IMR-90 (cell line): ENCODE measurements around the gene TTI1. TPM values are rescaled to one million over a fixed set of nuclear protein-coding genes. Genes with fewer than 3 reads are reported as not detected.

Experiments
- ATAC-seq: fragments of 200-7000 bp; cut with Tn5 transposase; 2 replicates; pipeline ENCODE4 v1.9.1; 2020; ENCODE audit warnings: low read depth, mild to moderate bottlenecking, moderate library complexity
- BruUV-seq: library from RNA; stranded (reverse); fragments of 400-500 nt; replicated peaks from 2 replicates; lab custom pipeline; 2021; lab: Mats Ljungman, UMichigan
- CTCF ChIA-PET: fragments of 300-600 bp; formaldehyde crosslinking; extraction: SDS; loops from one replicate; lab custom pipeline; 2021; ENCODE audit warnings: antibody characterized with exemption; lab: Yijun Ruan, JAX
- POLR2A ChIA-PET: fragments of 300-600 bp; sonication (Branson Sonifier 250); formaldehyde crosslinking; loops from one replicate; lab custom pipeline; 2022; ENCODE audit warnings: antibody characterized with exemption; ENCODE audit not compliant: unreplicated experiment; lab: Charles Lee
- DNase-seq: peaks from one replicate; pipeline ENCODE4 v3.0.0; 2013
- H2AFZ ChIP-seq: replicated peaks from 2 replicates; pipeline ENCODE3; 2013; ENCODE audit warnings: low read length, mild to moderate bottlenecking; ENCODE audit not compliant: poor library complexity
- H2AK5ac ChIP-seq: 2 replicates; pipeline ENCODE4 v1.6.1; 2013; ENCODE audit warnings: low read depth, low read length, inconsistent platforms
- H2AK9ac ChIP-seq: replicated peaks from 2 replicates; pipeline ENCODE3; 2013; ENCODE audit warnings: mild to moderate bottlenecking, low read depth, low read length, moderate library complexity; ENCODE audit not compliant: poor library complexity
- H2BK120ac ChIP-seq: 2 replicates; pipeline ENCODE4 v1.6.1; 2013; ENCODE audit warnings: low read depth, low read length, inconsistent platforms
- H2BK15ac ChIP-seq: 3 replicates; pipeline ENCODE4 v1.6.1; 2013; ENCODE audit warnings: low read depth, low read length, inconsistent platforms
- H2BK20ac ChIP-seq: 2 replicates; pipeline ENCODE4 v1.6.1; 2013; ENCODE audit warnings: low read depth, mild to moderate bottlenecking, inconsistent platforms, low read length, moderate library complexity
- H2BK5ac ChIP-seq: 2 replicates; pipeline ENCODE4 v1.6.1; 2013; ENCODE audit warnings: mild to moderate bottlenecking, low read depth, low read length, inconsistent platforms; ENCODE audit not compliant: poor library complexity, severe bottlenecking
- H3K14ac ChIP-seq: replicated peaks from 2 replicates; pipeline ENCODE4 v1.6.1; 2013; ENCODE audit warnings: low read depth, low read length, inconsistent platforms
- H3K18ac ChIP-seq: 2 replicates; pipeline ENCODE4 v1.6.1; 2013; ENCODE audit warnings: low read depth, low read length, control low read depth
- H3K23ac ChIP-seq: 2 replicates; pipeline ENCODE4 v1.6.1; 2013; ENCODE audit warnings: low read depth, low read length, inconsistent platforms
- H3K27ac ChIP-seq: 2 replicates; pipeline ENCODE4 v1.5.1; 2013; ENCODE audit warnings: mild to moderate bottlenecking, control low read depth, low read length; ENCODE audit not compliant: insufficient read depth
- H3K27me3 ChIP-seq: 2 replicates; pipeline ENCODE4 v1.6.1; 2013; ENCODE audit warnings: low read length; ENCODE audit not compliant: control insufficient read depth, insufficient read depth
- H3K36me3 ChIP-seq: 2 replicates; pipeline ENCODE4 v1.6.1; 2013; ENCODE audit warnings: low read length, mixed read lengths; ENCODE audit not compliant: control insufficient read depth, insufficient read depth
- H3K4ac ChIP-seq: 2 replicates; pipeline ENCODE4 v1.6.1; 2013; ENCODE audit warnings: low read depth, low read length, inconsistent platforms
- H3K4me1 ChIP-seq: 2 replicates; pipeline ENCODE4 v1.6.1; 2013; ENCODE audit warnings: low read length, mixed read lengths; ENCODE audit not compliant: control insufficient read depth, insufficient read depth
- H3K4me2 ChIP-seq: 2 replicates; pipeline ENCODE4 v1.6.1; 2013; ENCODE audit warnings: low read depth, mild to moderate bottlenecking, control low read depth, low read length, moderate library complexity
- H3K4me3 ChIP-seq: 2 replicates; pipeline ENCODE4 v1.5.1; 2013; ENCODE audit warnings: low read depth, mild to moderate bottlenecking, control low read depth, low read length, moderate library complexity; ENCODE audit not compliant: insufficient read depth
- H3K56ac ChIP-seq: 2 replicates; pipeline ENCODE4 v1.6.1; 2013; ENCODE audit warnings: low read length, inconsistent platforms; ENCODE audit not compliant: insufficient read depth; ENCODE audit errors: extremely low read depth
- H3K79me1 ChIP-seq, 2 experiments: 2 replicates each; pipeline ENCODE4 v1.6.1; 2013; ENCODE audit warnings: low read length in 2 of 2, inconsistent platforms in 1 of 2, low read depth in 1 of 2
- H3K9ac ChIP-seq: 2 replicates; pipeline ENCODE4 v1.6.1; 2013; ENCODE audit warnings: low read depth, low read length, control low read depth
- H3K9me1 ChIP-seq: 2 replicates; pipeline ENCODE4 v1.6.1; 2013; ENCODE audit warnings: low read length, inconsistent platforms; ENCODE audit not compliant: insufficient read depth
- H3K9me3 ChIP-seq: 2 replicates; pipeline ENCODE4 v1.6.1; 2013; ENCODE audit warnings: low read length; ENCODE audit not compliant: control insufficient read depth, insufficient read depth
- H4K20me1 ChIP-seq: 2 replicates; pipeline ENCODE4 v1.6.1; 2013; ENCODE audit warnings: low read length, inconsistent platforms; ENCODE audit not compliant: insufficient read depth
- H4K5ac ChIP-seq: 2 replicates; pipeline ENCODE4 v1.6.1; 2013; ENCODE audit warnings: mild to moderate bottlenecking, low read depth, low read length, control low read depth
- H4K8ac ChIP-seq, 2 experiments: 2 replicates each; pipeline ENCODE4 v1.6.1; 2013; ENCODE audit warnings: low read depth in 2 of 2, low read length in 2 of 2, control low read depth in 1 of 2, inconsistent platforms in 1 of 2
- H4K91ac ChIP-seq: 2 replicates; pipeline ENCODE4 v1.6.1; 2013; ENCODE audit warnings: low read depth, low read length, inconsistent platforms; ENCODE audit not compliant: insufficient read depth
- BHLHE40 ChIP-seq: fragments of 150-350 bp; IDR thresholded peaks from 2 replicates; pipeline ENCODE4 v1.6.1; 2016; ENCODE audit warnings: mild to moderate bottlenecking, low read depth, low read length
- CEBPB ChIP-seq: IDR thresholded peaks from 2 replicates; pipeline ENCODE4 v1.6.1; 2012; ENCODE audit warnings: low read depth, low read length, improper control_type of control experiment
- CHD1 ChIP-seq: IDR thresholded peaks from 2 replicates; pipeline ENCODE4 v1.6.1; 2012; ENCODE audit warnings: low read depth, low read length, improper control_type of control experiment
- MAFK ChIP-seq: IDR thresholded peaks from 2 replicates; pipeline ENCODE4 v1.6.1; 2012; ENCODE audit warnings: low read depth, low read length, improper control_type of control experiment
- MAZ ChIP-seq: IDR thresholded peaks from 2 replicates; pipeline ENCODE4 v1.6.1; 2012; ENCODE audit warnings: low read depth, mild to moderate bottlenecking, low read length, improper control_type of control experiment, moderate library complexity, borderline replicate concordance
- MXI1 ChIP-seq: IDR thresholded peaks from 2 replicates; pipeline ENCODE4 v1.6.1; 2012; ENCODE audit warnings: low read depth, mild to moderate bottlenecking, low read length, moderate library complexity, borderline replicate concordance
- NFE2L2 ChIP-seq: fragments of 150-350 bp; IDR thresholded peaks from 2 replicates; pipeline ENCODE4 v1.6.1; 2016; ENCODE audit warnings: low read depth, mild to moderate bottlenecking, low read length
- POLR2A ChIP-seq: IDR thresholded peaks from 2 replicates; pipeline ENCODE4 v1.6.1; 2012; ENCODE audit warnings: mild to moderate bottlenecking, low read depth, low read length
- RAD21 ChIP-seq: IDR thresholded peaks from 2 replicates; pipeline ENCODE4 v1.6.1; 2012; ENCODE audit warnings: low read length, improper control_type of control experiment
- RCOR1 ChIP-seq: IDR thresholded peaks from 2 replicates; pipeline ENCODE4 v1.6.1; 2012; ENCODE audit warnings: mild to moderate bottlenecking, low read length, improper control_type of control experiment; ENCODE audit not compliant: insufficient replicate concordance
- RFX5 ChIP-seq: IDR thresholded peaks from 2 replicates; pipeline ENCODE4 v1.8.0; 2012; ENCODE audit warnings: low read depth, mild to moderate bottlenecking, low read length, moderate library complexity
- SMC3 ChIP-seq: fragments of 150-350 bp; IDR thresholded peaks from 2 replicates; pipeline ENCODE4 v1.6.1; 2016; ENCODE audit warnings: low read depth, mild to moderate bottlenecking, antibody characterized with exemption, low read length, moderate library complexity
- WGBS, 2 experiments: methylation state at CpG; one replicate each; pipeline versions ENCODE4 v1.1.5 to v1.1.7; 2013; ENCODE audit warnings: missing lambda C conversion rate in 2 of 2; ENCODE audit not compliant: insufficient read length in 1 of 2; ENCODE audit errors: extremely low coverage in 2 of 2; 5-methylcytosine and 5-hydroxymethylcytosine counted together
- dilution Hi-C: fragments of 300-500 bp; cut with HindIII; formaldehyde crosslinking; loops from one replicate; pipeline ENCODE4 v1.14.3; 2018; ENCODE audit warnings: low sequenced_read_pairs; ENCODE audit not compliant: unreplicated experiment
- in situ Hi-C: fragments of 300-500 bp; cut with MboI; formaldehyde crosslinking; loops from 3 replicates; pipeline ENCODE4 v1.14.3; 2019; ENCODE audit warnings: low sequenced_read_pairs, inconsistent platforms, mixed read lengths
- intact Hi-C: fragments of 100-400 bp; cut with micrococcal nuclease; formaldehyde crosslinking; loops from 2 replicates; pipeline ENCODE4 v1.10.0; 2022
- polyA plus RNA-seq, 3 experiments: library from polyadenylated mRNA; depleted of rRNA; stranded (reverse); fragments of >200 nt; gene quantifications; 2 replicates each; pipeline ENCODE4 v1.2.3, GENCODE V29; 2012; ENCODE audit warnings: low replicate concordance in 1 of 3
- total RNA-seq: library from RNA; depleted of rRNA; stranded (reverse); fragments of >200 nt; gene quantifications from 2 replicates; pipeline ENCODE4 v1.2.3, GENCODE V29; 2012
- TF ChIP-seq, protein P1 (sequence below): fragments of 150-350 bp; IDR thresholded peaks from 2 replicates; pipeline ENCODE4 v1.6.1; 2016; ENCODE audit warnings: low read depth, mild to moderate bottlenecking, low read length, moderate library complexity, borderline replicate concordance
- TF ChIP-seq, protein P2 (sequence below): conservative IDR thresholded peaks from 2 replicates; pipeline ENCODE4 v1.5.1; 2012; ENCODE audit warnings: mild to moderate bottlenecking, low read depth, low read length, improper control_type of control experiment
- TF ChIP-seq, protein P3 (sequence below): fragments of 150-350 bp; IDR thresholded peaks from 2 replicates; pipeline ENCODE4 v1.6.1; 2017; ENCODE audit warnings: mild to moderate bottlenecking, antibody characterized with exemption, low read length, low read depth

The TTI1 gene
- total and polyA plus RNA-seq, 2 of the 4 experiments (the other 2 are of a cell fraction), result 12.5 to 17.6 TPM

DNA sequence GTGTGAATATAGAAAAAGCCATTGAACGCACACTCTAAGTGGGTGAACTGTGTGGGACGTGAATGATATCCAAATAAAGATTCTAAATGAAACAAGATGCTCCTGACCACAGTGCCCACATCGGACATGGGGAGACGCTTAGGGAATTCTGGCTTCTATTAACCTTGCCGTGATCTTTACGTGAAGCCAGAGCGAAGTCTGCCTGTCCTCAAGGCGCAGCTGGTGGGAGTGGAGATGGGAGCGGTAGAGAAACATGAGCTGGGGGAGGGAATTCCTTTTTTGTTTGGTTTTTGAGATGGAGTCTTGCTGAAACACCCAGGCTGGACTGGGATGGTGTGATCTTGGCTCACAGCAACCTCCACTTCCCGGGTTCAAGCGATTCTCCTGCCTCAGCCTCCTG is 84.3 kb downstream of the TTI1 start:
- Histone ChIP-seq H3K14ac (no peak overlapping the region), H3K18ac (no peak overlapping the region), H3K4me3 (no peak overlapping the region), H2AFZ (no peak overlapping the region), H2BK120ac (no peak overlapping the region), H3K79me1 (no peaks in the 10 kb centered on the region), H3K23ac (no peak overlapping the region), H2BK15ac (no peak overlapping the region), H2AK9ac (no peak overlapping the region), H4K5ac (no peak overlapping the region), H3K9me3 (peaks cover 10% of the 10 kb centered on the region), H3K9ac (no peak overlapping the region), H2AK5ac (no peak overlapping the region), H3K4ac (no peak overlapping the region), H4K20me1 (no peaks in the 10 kb centered on the region), H4K8ac (no peak overlapping the region), H3K4me1 (no peaks in the 10 kb centered on the region), H2BK5ac (no peak overlapping the region), H3K27ac (no peak overlapping the region), H3K4me2 (no peak overlapping the region), H2BK20ac (no peak overlapping the region), H3K9me1 (no peaks in the 10 kb centered on the region), H3K27me3 (peaks cover 11% of the 10 kb centered on the region), H3K36me3 (no peaks in the 10 kb centered on the region), H4K91ac (no peak overlapping the region), H3K56ac (no peak overlapping the region)
- CTCF ChIA-PET, result no interaction called here
- no TSS peak for BruUV-seq
- WGBS, 2 experiments, result 69% methylated on average over 4 of the region's 11 CpGs; no CpG with 5 or more reads in 1 of the 2 experiments
- dilution Hi-C loops (no loop called here), in situ Hi-C loops (no loop called here), intact Hi-C loops (no loop called here)
- POLR2A ChIA-PET, result no interaction called here
- ATAC-seq, result no peak
- DNase-seq, result no peak
- no peak for TF ChIP-seq SMC3
- TF ChIP-seq CEBPB, result no peak
- TF ChIP-seq POLR2A, result no peak
- TF ChIP-seq MXI1, result no peak
- no peak for TF ChIP-seq MAFK
- no peak for TF ChIP-seq RFX5
- no peak for TF ChIP-seq NFE2L2
- no peak for TF ChIP-seq CHD1
- no peak for TF ChIP-seq BHLHE40
- TF ChIP-seq, protein P1, sequence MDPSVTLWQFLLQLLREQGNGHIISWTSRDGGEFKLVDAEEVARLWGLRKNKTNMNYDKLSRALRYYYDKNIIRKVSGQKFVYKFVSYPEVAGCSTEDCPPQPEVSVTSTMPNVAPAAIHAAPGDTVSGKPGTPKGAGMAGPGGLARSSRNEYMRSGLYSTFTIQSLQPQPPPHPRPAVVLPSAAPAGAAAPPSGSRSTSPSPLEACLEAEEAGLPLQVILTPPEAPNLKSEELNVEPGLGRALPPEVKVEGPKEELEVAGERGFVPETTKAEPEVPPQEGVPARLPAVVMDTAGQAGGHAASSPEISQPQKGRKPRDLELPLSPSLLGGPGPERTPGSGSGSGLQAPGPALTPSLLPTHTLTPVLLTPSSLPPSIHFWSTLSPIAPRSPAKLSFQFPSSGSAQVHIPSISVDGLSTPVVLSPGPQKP, result no peak
- no peak for TF ChIP-seq RCOR1
- TF ChIP-seq, protein P2, sequence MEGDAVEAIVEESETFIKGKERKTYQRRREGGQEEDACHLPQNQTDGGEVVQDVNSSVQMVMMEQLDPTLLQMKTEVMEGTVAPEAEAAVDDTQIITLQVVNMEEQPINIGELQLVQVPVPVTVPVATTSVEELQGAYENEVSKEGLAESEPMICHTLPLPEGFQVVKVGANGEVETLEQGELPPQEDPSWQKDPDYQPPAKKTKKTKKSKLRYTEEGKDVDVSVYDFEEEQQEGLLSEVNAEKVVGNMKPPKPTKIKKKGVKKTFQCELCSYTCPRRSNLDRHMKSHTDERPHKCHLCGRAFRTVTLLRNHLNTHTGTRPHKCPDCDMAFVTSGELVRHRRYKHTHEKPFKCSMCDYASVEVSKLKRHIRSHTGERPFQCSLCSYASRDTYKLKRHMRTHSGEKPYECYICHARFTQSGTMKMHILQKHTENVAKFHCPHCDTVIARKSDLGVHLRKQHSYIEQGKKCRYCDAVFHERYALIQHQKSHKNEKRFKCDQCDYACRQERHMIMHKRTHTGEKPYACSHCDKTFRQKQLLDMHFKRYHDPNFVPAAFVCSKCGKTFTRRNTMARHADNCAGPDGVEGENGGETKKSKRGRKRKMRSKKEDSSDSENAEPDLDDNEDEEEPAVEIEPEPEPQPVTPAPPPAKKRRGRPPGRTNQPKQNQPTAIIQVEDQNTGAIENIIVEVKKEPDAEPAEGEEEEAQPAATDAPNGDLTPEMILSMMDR, result no peak
- no peak for TF ChIP-seq RAD21
- TF ChIP-seq, protein P3, sequence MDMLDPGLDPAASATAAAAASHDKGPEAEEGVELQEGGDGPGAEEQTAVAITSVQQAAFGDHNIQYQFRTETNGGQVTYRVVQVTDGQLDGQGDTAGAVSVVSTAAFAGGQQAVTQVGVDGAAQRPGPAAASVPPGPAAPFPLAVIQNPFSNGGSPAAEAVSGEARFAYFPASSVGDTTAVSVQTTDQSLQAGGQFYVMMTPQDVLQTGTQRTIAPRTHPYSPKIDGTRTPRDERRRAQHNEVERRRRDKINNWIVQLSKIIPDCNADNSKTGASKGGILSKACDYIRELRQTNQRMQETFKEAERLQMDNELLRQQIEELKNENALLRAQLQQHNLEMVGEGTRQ, result no peak
- no peak for TF ChIP-seq MAZ
